SH-SY5Y (cell line): Measurements from ENCODE around the gene GLDC.

Experiments
- GATA2 ChIP-seq: IDR thresholded peaks from 2 replicates; pipeline ENCODE4 v1.6.1; 2011; ENCODE audit warnings: mild to moderate bottlenecking, low read depth, low read length
- GATA3 ChIP-seq: IDR thresholded peaks from 2 replicates; pipeline ENCODE4 v1.6.1; 2011; ENCODE audit warnings: low read depth, mild to moderate bottlenecking, low read length, moderate library complexity

DNA sequence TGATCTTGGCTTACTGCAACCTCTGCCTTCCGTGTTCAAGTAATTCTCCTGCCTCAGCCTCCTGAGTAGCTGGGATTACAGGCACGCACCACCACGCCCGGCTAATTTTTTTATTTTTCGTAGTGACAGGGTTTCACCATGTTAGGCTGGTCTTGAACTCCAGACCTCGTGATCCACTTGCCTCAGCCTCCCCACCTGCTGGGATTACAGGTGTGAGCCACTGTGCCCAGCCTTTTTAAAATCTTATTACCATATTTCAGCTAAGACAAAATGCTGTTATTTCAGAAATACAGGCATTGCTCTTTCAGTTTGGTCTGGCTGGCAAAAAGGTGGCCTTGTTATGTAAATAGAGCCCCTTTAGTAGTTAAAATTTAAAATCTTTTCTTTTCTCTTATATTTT lies 46.9 kb upstream of the GLDC start:
- TF ChIP-seq GATA2, result no peak
- no peak for TF ChIP-seq GATA3
